Esophagus squamous epithelium (tissue), 4 donors: ENCODE measurements around the gene TTLL4.

Experiments used
- POLR2A ChIP-seq, 4 donors: fragments of 450-650 bp; IDR thresholded peaks; one replicate each; pipeline ENCODE4 v1.6.1; 2017; ENCODE audit warnings: antibody characterized with exemption in 4 of 4, mild to moderate bottlenecking in 4 of 4, moderate library complexity in 3 of 4
- TF ChIP-seq, protein P1 (sequence below), 6 experiments: fragments of 450-650 bp in 4 of 6; fragments of 200-600 bp in 2 of 6; sonication (generic) in 2 of 6; IDR thresholded peaks; one replicate each; pipeline ENCODE4 v1.5.1; 2016 to 2019; ENCODE audit warnings: antibody characterized with exemption in 6 of 6, mild to moderate bottlenecking in 4 of 6, moderate library complexity in 4 of 6

GRCh38 chr2:218743068-218743467 is 32.4 kb downstream of the TTLL4 start:
- no peak for TF ChIP-seq POLR2A (IDR thresholded peaks at IDR 0.05)
- TF ChIP-seq, protein P1, sequence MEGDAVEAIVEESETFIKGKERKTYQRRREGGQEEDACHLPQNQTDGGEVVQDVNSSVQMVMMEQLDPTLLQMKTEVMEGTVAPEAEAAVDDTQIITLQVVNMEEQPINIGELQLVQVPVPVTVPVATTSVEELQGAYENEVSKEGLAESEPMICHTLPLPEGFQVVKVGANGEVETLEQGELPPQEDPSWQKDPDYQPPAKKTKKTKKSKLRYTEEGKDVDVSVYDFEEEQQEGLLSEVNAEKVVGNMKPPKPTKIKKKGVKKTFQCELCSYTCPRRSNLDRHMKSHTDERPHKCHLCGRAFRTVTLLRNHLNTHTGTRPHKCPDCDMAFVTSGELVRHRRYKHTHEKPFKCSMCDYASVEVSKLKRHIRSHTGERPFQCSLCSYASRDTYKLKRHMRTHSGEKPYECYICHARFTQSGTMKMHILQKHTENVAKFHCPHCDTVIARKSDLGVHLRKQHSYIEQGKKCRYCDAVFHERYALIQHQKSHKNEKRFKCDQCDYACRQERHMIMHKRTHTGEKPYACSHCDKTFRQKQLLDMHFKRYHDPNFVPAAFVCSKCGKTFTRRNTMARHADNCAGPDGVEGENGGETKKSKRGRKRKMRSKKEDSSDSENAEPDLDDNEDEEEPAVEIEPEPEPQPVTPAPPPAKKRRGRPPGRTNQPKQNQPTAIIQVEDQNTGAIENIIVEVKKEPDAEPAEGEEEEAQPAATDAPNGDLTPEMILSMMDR (IDR thresholded peaks at IDR 0.05), result no peak
